ENCODE measurements around the gene STK17B. TPM values are rescaled to one million over a fixed set of nuclear protein-coding genes. Genes with fewer than 3 reads are reported as not detected.

STK17B gene
- total RNA-seq, 1 donor from 2014 or later: 42.6 TPM

DNA sequence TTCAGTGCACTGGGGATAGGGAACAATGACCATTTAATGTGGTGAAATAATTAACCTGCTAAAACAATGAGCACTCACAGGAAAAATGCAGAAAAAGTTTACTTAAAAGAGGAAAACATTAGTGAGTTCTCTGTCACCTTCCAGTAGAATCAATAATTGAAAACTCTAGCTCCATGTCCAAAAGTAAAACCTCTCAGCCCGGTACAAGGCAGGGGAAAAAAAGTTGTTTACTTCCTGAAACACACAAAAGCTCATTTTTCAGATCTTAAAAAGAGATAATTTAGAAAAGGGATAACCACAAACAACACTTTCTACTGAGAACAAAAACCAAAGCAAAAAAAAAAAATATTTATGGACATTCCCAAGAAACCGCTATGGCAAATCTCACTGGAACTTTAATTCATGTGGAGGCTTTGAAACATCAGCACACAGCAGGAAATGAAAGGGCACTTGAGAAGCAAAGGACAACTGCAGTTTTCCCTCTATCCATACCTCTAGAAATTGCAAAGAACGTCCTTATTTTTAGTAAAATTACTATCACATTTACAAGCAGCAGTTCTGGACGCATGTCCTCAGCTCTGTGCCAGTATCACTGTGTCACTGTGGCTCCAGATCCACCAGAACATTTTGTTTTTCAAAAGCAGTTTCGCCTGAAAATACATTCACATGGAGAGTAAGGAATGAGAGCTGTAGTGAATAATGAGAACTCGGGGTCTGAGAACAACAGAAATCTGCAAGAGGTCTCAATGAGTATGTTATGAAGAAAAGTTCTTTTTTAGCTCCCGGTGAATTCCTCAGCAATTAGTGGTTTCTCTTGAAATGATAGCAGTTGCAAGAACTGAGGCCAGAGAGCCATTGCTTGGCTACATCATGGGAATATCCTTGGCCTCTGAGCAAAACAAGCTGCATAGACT, 58.1 kb downstream of the STK17B start:
- peak; percentile 88 for DNase-seq (ENCODE audit: low read depth)
- Histone ChIP-seq H3K4me3 (ENCODE audit: insufficient read depth, low read depth, low read length) (peak overlapping the region; percentile 27), H3K27ac (ENCODE audit: low read depth, low read length) (peak overlapping the region; percentile 95)

DNA sequence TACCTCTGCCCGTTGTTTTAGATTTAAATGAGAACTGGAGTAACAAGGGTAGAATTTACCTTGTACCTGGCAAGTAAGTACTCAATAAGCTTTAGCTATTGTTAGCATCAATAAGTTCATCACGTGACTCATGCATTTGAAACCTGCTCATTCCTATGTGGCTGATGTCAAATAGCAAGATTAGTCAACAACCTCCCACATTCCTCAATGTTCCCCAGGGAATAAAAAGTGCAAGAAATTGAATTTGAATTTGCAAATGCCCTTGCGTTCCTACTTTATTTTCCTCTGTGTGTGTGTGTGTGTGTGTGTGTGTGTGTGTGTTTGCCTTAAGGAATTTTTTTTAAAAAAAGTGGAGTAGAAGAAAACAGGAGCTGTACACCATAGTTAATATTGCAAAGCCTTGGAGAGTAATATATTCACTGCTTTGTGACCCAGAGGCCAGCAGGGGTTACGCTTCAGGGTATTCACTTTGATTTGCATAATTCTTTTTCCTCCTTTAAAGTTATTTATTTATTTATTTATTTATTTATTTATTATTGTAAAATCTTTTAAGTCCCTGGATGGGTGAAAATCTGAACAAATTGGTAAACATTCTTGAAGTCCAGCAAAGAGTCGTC, 58.9 kb downstream of the STK17B start:
- Histone ChIP-seq H2AFZ (ENCODE audit: low read depth, low read length) (no peak overlapping the region), H3K9me3 (ENCODE audit: insufficient read depth, low read depth, low read length) (no peaks in the 10 kb centered on the region), H3K4me3 (ENCODE audit: insufficient read depth, low read depth, low read length) (peak overlapping the region; percentile 27), H3K36me3 (ENCODE audit: insufficient read depth, low read length) (no peaks in the 10 kb centered on the region), H3K27ac (ENCODE audit: low read depth, low read length) (peak overlapping the region; percentile 95), H4K20me1 (ENCODE audit: insufficient read depth, low read length) (no peaks in the 10 kb centered on the region), H3K27me3 (ENCODE audit: insufficient read depth, low read length) (no peaks in the 10 kb centered on the region), H3K4me1 (ENCODE audit: insufficient read depth, low read length) (peaks cover 21% of the 10 kb centered on the region), H3K79me2 (ENCODE audit: insufficient read depth, low read length) (no peaks in the 10 kb centered on the region), H3K4me2 (ENCODE audit: low read length) (peak overlapping the region; percentile 81), H3K9ac (ENCODE audit: low read length) (peak overlapping the region; percentile 80)
- Mint-ChIP-seq H3K27me3 (ENCODE audit: low read depth, unreplicated experiment) (no peaks in the 10 kb centered on the region), H3K4me3 (ENCODE audit: unreplicated experiment) (no peak overlapping the region), H3K9me3 (ENCODE audit: unreplicated experiment) (peaks cover 3% of the 10 kb centered on the region), H3K27ac (ENCODE audit: unreplicated experiment) (peak overlapping the region; percentile 98), H3K4me1 (ENCODE audit: low read depth, unreplicated experiment) (peaks cover 25% of the 10 kb centered on the region), H3K36me3 (ENCODE audit: low read depth, unreplicated experiment) (no peaks in the 10 kb centered on the region)
- TF ChIP-seq, protein P1, sequence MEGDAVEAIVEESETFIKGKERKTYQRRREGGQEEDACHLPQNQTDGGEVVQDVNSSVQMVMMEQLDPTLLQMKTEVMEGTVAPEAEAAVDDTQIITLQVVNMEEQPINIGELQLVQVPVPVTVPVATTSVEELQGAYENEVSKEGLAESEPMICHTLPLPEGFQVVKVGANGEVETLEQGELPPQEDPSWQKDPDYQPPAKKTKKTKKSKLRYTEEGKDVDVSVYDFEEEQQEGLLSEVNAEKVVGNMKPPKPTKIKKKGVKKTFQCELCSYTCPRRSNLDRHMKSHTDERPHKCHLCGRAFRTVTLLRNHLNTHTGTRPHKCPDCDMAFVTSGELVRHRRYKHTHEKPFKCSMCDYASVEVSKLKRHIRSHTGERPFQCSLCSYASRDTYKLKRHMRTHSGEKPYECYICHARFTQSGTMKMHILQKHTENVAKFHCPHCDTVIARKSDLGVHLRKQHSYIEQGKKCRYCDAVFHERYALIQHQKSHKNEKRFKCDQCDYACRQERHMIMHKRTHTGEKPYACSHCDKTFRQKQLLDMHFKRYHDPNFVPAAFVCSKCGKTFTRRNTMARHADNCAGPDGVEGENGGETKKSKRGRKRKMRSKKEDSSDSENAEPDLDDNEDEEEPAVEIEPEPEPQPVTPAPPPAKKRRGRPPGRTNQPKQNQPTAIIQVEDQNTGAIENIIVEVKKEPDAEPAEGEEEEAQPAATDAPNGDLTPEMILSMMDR (IDR thresholded peaks at IDR 0.05; ENCODE audit: insufficient read depth, low read depth, low read length): no peak
- no peak for TF ChIP-seq EZH2 (IDR thresholded peaks at IDR 0.05; ENCODE audit: insufficient read depth, low read length)
- peak; percentile 92 for FAIRE-seq
- DNase-seq (ENCODE audit: low read depth): peak; percentile 88

More for the DNA sequence above, 58.1 kb downstream of the STK17B start:
- Histone ChIP-seq H3K9me3 (ENCODE audit: insufficient read depth, low read depth, low read length) (no peaks in the 10 kb centered on the region), H3K9ac (ENCODE audit: low read length) (peak overlapping the region; percentile 80), H3K27me3 (ENCODE audit: insufficient read depth, low read length) (no peaks in the 10 kb centered on the region), H3K4me1 (ENCODE audit: insufficient read depth, low read length) (peaks cover 21% of the 10 kb centered on the region), H3K4me2 (ENCODE audit: low read length) (peak overlapping the region; percentile 81), H3K36me3 (ENCODE audit: insufficient read depth, low read length) (no peaks in the 10 kb centered on the region), H3K79me2 (ENCODE audit: insufficient read depth, low read length) (no peaks in the 10 kb centered on the region), H2AFZ (ENCODE audit: low read depth, low read length) (peak overlapping the region; percentile 71), H4K20me1 (ENCODE audit: insufficient read depth, low read length) (no peaks in the 10 kb centered on the region)
- FAIRE-seq: peak; percentile 93
- TF ChIP-seq EZH2 (IDR thresholded peaks at IDR 0.05; ENCODE audit: insufficient read depth, low read length): no peak
- TF ChIP-seq, protein P1 (IDR thresholded peaks at IDR 0.05; ENCODE audit: insufficient read depth, low read depth, low read length): no peak
- Mint-ChIP-seq H3K36me3 (ENCODE audit: low read depth, unreplicated experiment) (no peaks in the 10 kb centered on the region), H3K4me3 (ENCODE audit: unreplicated experiment) (peak overlapping the region; percentile 4), H3K27ac (ENCODE audit: unreplicated experiment) (peak overlapping the region; percentile 98), H3K27me3 (ENCODE audit: low read depth, unreplicated experiment) (no peaks in the 10 kb centered on the region), H3K9me3 (ENCODE audit: unreplicated experiment) (peaks cover 3% of the 10 kb centered on the region), H3K4me1 (ENCODE audit: low read depth, unreplicated experiment) (peaks cover 25% of the 10 kb centered on the region)
